Gastroesophageal sphincter (tissue), 4 donors: ENCODE data around the gene PHC2. TPM values are rescaled to one million over a fixed set of nuclear protein-coding genes. Genes with fewer than 3 reads are reported as not detected.

Experiments
- ATAC-seq: fragments of 150-250 bp; one replicate; pipeline ENCODE4 v1.9.1; 2016; ENCODE audit warnings: mild to moderate bottlenecking, moderate library complexity
- H3K27ac ChIP-seq, 4 donors: fragments of 200-600 bp; sonication (generic) in 3 of 4; 1 replicate in 3 of 4; 2 replicates in 1 of 4; pipeline ENCODE4 v1.5.1; 2016 to 2019
- H3K27me3 ChIP-seq: fragments of 200-600 bp; sonication (generic); one replicate; pipeline ENCODE4 v1.5.1; 2019
- H3K36me3 ChIP-seq, 2 donors: fragments of 200-600 bp; sonication (generic); one replicate each; pipeline ENCODE4 v1.5.1; 2019; ENCODE audit warnings: control low read depth in 1 of 2
- H3K4me1 ChIP-seq, 3 donors: fragments of 200-600 bp; sonication (generic); 1 replicate in 2 of 3; 2 replicates in 1 of 3; pipeline ENCODE4 v1.5.1; 2016 to 2019; ENCODE audit warnings: control low read depth in 2 of 3
- H3K4me3 ChIP-seq, 2 donors: fragments of 200-600 bp; sonication (generic); one replicate each; pipeline ENCODE4 v1.5.1; 2019; ENCODE audit warnings: mild to moderate bottlenecking in 1 of 2, moderate library complexity in 1 of 2
- H3K9me3 ChIP-seq, 3 donors: fragments of 200-600 bp; sonication (generic); one replicate each; pipeline ENCODE4 v1.5.1; 2017 to 2019; ENCODE audit warnings: control low read depth in 2 of 3
- CTCF ChIP-seq, 4 experiments: fragments of 200-600 bp in 2 of 4; fragments of 450-650 bp in 2 of 4; sonication (generic) in 1 of 4; IDR thresholded peaks; one replicate each; pipeline ENCODE4 v1.5.1; 2017 to 2019; ENCODE audit warnings: antibody characterized with exemption in 4 of 4, mild to moderate bottlenecking in 2 of 4, moderate library complexity in 2 of 4
- EP300 ChIP-seq: sonication (generic); formaldehyde crosslinking; IDR thresholded peaks from one replicate; pipeline ENCODE4 v1.6.1; 2017; ENCODE audit warnings: antibody characterized with exemption, mild to moderate bottlenecking
- POLR2A ChIP-seq, 2 donors: fragments of 450-650 bp; IDR thresholded peaks; one replicate each; pipeline ENCODE4 v1.6.1; 2017; ENCODE audit warnings: antibody characterized with exemption in 2 of 2, mild to moderate bottlenecking in 2 of 2, moderate library complexity in 1 of 2
- POLR2AphosphoS5 ChIP-seq: sonication (generic); formaldehyde crosslinking; IDR thresholded peaks from one replicate; pipeline ENCODE4 v1.6.1; 2017; ENCODE audit warnings: antibody characterized with exemption
- WGBS, 2 donors: methylation state at CpG; one replicate each; pipeline ENCODE4 v1.1.5; 2018; ENCODE audit warnings: low coverage in 1 of 2; 5-methylcytosine and 5-hydroxymethylcytosine counted together
- total RNA-seq, 4 donors: library from RNA; depleted of rRNA; stranded (reverse); fragments of >200 nt; gene quantifications; one replicate each; pipeline ENCODE4 v1.1.0, GENCODE V29; 2016

PHC2 gene
- total RNA-seq, 4 donors from 2014 or later, result 99.8 to 223 (median 181) TPM

DNA sequence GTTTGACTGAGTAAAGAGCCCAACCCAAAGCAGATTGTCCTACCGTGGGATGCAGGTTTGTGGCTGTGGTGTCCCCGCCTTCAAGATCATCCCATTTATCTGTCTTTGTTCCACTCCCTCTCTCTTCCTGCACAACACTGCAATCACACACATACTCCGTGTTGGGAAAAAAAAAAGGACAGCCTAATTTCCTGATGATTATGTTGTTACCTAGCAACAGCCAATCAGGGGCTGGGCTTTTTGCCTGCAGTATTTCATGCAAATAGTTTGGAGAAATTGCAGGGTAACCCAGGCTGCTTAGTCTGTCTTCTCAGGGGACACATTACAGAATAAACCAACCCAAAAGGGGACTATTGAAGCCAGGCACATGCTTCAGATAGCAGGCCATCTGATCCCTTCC is 38.3 kb downstream of the PHC2 start:
- ATAC-seq, result no peak
- TF ChIP-seq POLR2AphosphoS5 (no peak), POLR2A (IDR thresholded peaks at IDR 0.05) (no peak), CTCF (IDR thresholded peaks at IDR 0.05) (no peak), EP300 (no peak)
- peak overlapping the region in 1 of 4 donors; percentile 39 for H3K27ac ChIP-seq
- H3K9me3 ChIP-seq, result no peaks in the 10 kb centered on the region
- H3K4me1 ChIP-seq, result peaks cover 7 to 56% (median 15%) of the 10 kb centered on the region in 3 donors
- H3K4me3 ChIP-seq, result no peak overlapping the region
- 28 to 69% methylated on average over 2 to 3 of the region's 3 CpGs for WGBS, 2 donors
- no peaks in the 10 kb centered on the region for H3K36me3 ChIP-seq
- H3K27me3 ChIP-seq, result no peaks in the 10 kb centered on the region

- Histone ChIP-seq H3K36me3 (no peaks in the 10 kb centered on the region), H3K4me1 (peaks cover 7 to 56% (median 15%) of the 10 kb centered on the region in 3 donors), H3K9me3 (no peaks in the 10 kb centered on the region), H3K27me3 (no peaks in the 10 kb centered on the region), H3K4me3 (no peak overlapping the region), H3K27ac (no peak overlapping the region)
- 69 to 80% methylated on average over 8 of the region's 8 CpGs for WGBS, 2 donors
- TF ChIP-seq CTCF (IDR thresholded peaks at IDR 0.05) (no peak), POLR2AphosphoS5 (no peak), EP300 (no peak)
- ATAC-seq, result no peak
Observed at GRCh38 chr1:33392206-33392605, 38.7 kb downstream of the PHC2 start.

GRCh38 chr1:33391343-33392078 is 39.4 kb downstream of the PHC2 start:
- H3K27ac ChIP-seq, result peak overlapping the region in 2 of 4 donors; percentile 67 to 70
- no peak for TF ChIP-seq POLR2A (IDR thresholded peaks at IDR 0.05)
- TF ChIP-seq POLR2AphosphoS5, result no peak
- TF ChIP-seq CTCF (IDR thresholded peaks at IDR 0.05), result no peak
- no peak for TF ChIP-seq EP300
- peaks cover 7 to 56% (median 15%) of the 10 kb centered on the region in 3 donors for H3K4me1 ChIP-seq
- no peaks in the 10 kb centered on the region for H3K9me3 ChIP-seq
- no peaks in the 10 kb centered on the region for H3K36me3 ChIP-seq
- no peaks in the 10 kb centered on the region for H3K27me3 ChIP-seq
- ATAC-seq, result no peak
- whole genome bisulfite sequencing, 2 donors, result 71 to 72% methylated on average over 7 to 8 of the region's 8 CpGs
- no peak overlapping the region for H3K4me3 ChIP-seq

DNA sequence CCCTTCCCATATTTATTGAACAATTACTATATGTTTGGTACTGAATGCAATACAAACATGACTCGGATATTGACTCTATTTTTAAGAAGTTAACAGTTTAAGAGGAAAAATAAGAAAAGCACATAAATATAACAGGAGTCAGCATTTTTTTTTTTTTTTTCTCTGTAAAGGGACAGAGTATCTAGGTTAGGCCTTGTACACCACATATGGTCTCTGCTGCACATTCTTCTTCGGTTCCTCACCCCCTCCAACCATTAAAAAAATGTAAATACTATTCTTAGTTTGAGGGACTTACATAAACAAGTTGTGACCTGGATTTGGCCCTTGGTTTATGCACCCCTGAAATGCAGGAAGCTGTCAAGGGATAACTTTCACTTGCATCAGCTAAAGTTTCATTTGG is 40.4 kb downstream of the PHC2 start:
- Histone ChIP-seq H3K27me3 (no peaks in the 10 kb centered on the region), H3K9me3 (no peaks in the 10 kb centered on the region), H3K27ac (peak overlapping the region in 3 of 4 donors; percentile 67 to 77 (median 70)), H3K36me3 (no peaks in the 10 kb centered on the region), H3K4me3 (no peak overlapping the region), H3K4me1 (peaks cover 7 to 56% (median 15%) of the 10 kb centered on the region in 3 donors)
- 37 to 46% methylated on average over 2 of the region's 2 CpGs for WGBS, 2 donors
- TF ChIP-seq POLR2AphosphoS5, result peak; percentile 27
- no peak for TF ChIP-seq EP300
- TF ChIP-seq POLR2A (IDR thresholded peaks at IDR 0.05), result no peak
- TF ChIP-seq CTCF (IDR thresholded peaks at IDR 0.05), result no peak
- ATAC-seq, result no peak
